GM19395 (cell line): ENCODE results near the gene ST8SIA5.

Experiments
- ATAC-seq: cut with Tn5 transposase; IDR thresholded peaks from one replicate; pipeline ENCODE4 v1.9.1; 2021; ENCODE audit warnings: mild to moderate bottlenecking, moderate library complexity; ENCODE audit not compliant: unreplicated experiment

Gene ST8SIA5

GRCh38 chr18:46676182-46676835, 80.5 kb downstream of the ST8SIA5 start:
- ATAC-seq, result no peak

- no peak for ATAC-seq
Measured at GRCh38 chr18:46675112-46675511, 81.7 kb downstream of the ST8SIA5 start.

- ATAC-seq, result no peak
Measured at GRCh38 chr18:46672062-46672970, 84.5 kb downstream of the ST8SIA5 start.

GRCh38 chr18:46668694-46669093, 88.2 kb downstream of the ST8SIA5 start:
- no peak for ATAC-seq

GRCh38 chr18:46668135-46668534, 88.7 kb downstream of the ST8SIA5 start:
- no peak for ATAC-seq

GRCh38 chr18:46663539-46663938, 93.3 kb downstream of the ST8SIA5 start:
- no peak for ATAC-seq

- no peak for ATAC-seq
Measured at GRCh38 chr18:46660957-46661749, 95.7 kb downstream of the ST8SIA5 start.

GRCh38 chr18:46659484-46659883, 97.4 kb downstream of the ST8SIA5 start:
- ATAC-seq, result no peak

- no peak for ATAC-seq
Measured at GRCh38 chr18:46657115-46657955, 99.5 kb downstream of the ST8SIA5 start, which contains the start of gene LOXHD1. Gene LOXHD1, minus strand, starts transcription at chr18:46657220. Its CDS starts 187 bp downstream, at chr18:46657033.

- ATAC-seq, result no peak
Measured at GRCh38 chr18:46656326-46657114, 100.3 kb downstream of the ST8SIA5 start.

GRCh38 chr18:46652372-46652771, 104.5 kb downstream of the ST8SIA5 start:
- ATAC-seq, result no peak

GRCh38 chr18:46650681-46651080, 106.2 kb downstream of the ST8SIA5 start:
- ATAC-seq, result no peak

GRCh38 chr18:46649071-46649862, 107.6 kb downstream of the ST8SIA5 start:
- no peak for ATAC-seq

GRCh38 chr18:46646468-46646867, 110.4 kb downstream of the ST8SIA5 start:
- no peak for ATAC-seq

- no peak for ATAC-seq
Measured at GRCh38 chr18:46642561-46642960, 114.3 kb downstream of the ST8SIA5 start.

- no peak for ATAC-seq
Measured at GRCh38 chr18:46641917-46642316, 114.9 kb downstream of the ST8SIA5 start.

GRCh38 chr18:46639386-46639785, 117.5 kb downstream of the ST8SIA5 start:
- no peak for ATAC-seq

GRCh38 chr18:46636040-46636630, 120.7 kb downstream of the ST8SIA5 start:
- no peak for ATAC-seq
